HCT116 (cell line): ENCODE data around the gene VPS37D. TPM values are rescaled to one million over a fixed set of nuclear protein-coding genes. Genes with fewer than 3 reads are reported as not detected.
"Not testable (repeated sequence)": the region's sequence is repeated elsewhere in the genome, so short reads cannot be mapped to it uniquely, and the experiment has no call there.

Experiments
- ATAC-seq: fragments of 200-7000 bp; cut with Tn5 transposase; 2 replicates; pipeline ENCODE4 v1.9.1; 2020; ENCODE audit warnings: mild to moderate bottlenecking, moderate library complexity
- BruUV-seq: library from RNA; stranded (reverse); fragments of 400-500 nt; replicated peaks from 2 replicates; lab custom pipeline; 2021; lab: Mats Ljungman, UMichigan
- CTCF ChIA-PET: fragments of 300-600 bp; sonication (Branson Sonifier 250); formaldehyde crosslinking; loops from one replicate; lab custom pipeline; 2021; ENCODE audit warnings: antibody characterized with exemption; lab: Charles Lee
- POLR2A ChIA-PET: fragments of 300-600, 350-600 bp; sonication (Branson Sonifier 250); formaldehyde crosslinking; loops from one replicate; lab custom pipeline; 2021; ENCODE audit warnings: antibody characterized with exemption; lab: Charles Lee
- RAD21 ChIA-PET, 2 experiments: fragments of 300-600 bp; sonication (Branson Sonifier 250); formaldehyde crosslinking; loops; one replicate each; lab custom pipeline; 2023; ENCODE audit warnings: low total read pairs in 2 of 2; ENCODE audit not compliant: uncharacterized antibody in 2 of 2, unreplicated experiment in 2 of 2, low non-redundant PET in 1 of 2; lab: Charles Lee
- DNase-seq: peaks from one replicate; pipeline ENCODE4 v3.0.0-alpha.2; 2010; ENCODE audit warnings: low read depth, low spot score
- H2AFZ ChIP-seq: fragments of 200-600 bp; shearing (Covaris generic), sonication (generic); 2 replicates; pipeline ENCODE4 v1.6.1; 2017; ENCODE audit warnings: low read depth, mixed run types, mixed read lengths, antibody characterized with exemption, low read length; ENCODE audit not compliant: poor library complexity, severe bottlenecking
- H3K27ac ChIP-seq: 2 replicates; pipeline ENCODE4 v1.5.1; 2012; ENCODE audit warnings: low read depth, low read length
- H3K27me3 ChIP-seq: fragments of 200-600 bp; sonication (generic); 2 replicates; pipeline ENCODE4 v1.6.1; 2016; ENCODE audit warnings: mixed run types, low read length, mixed read lengths; ENCODE audit not compliant: insufficient read depth
- H3K36me3 ChIP-seq, 2 experiments: fragments of 200-500 bp in 1 of 2; fragments of 200-600 bp in 1 of 2; sonication (Bioruptor generic) in 1 of 2; sonication (generic) in 1 of 2; 2 replicates each; pipeline versions ENCODE4 v1.5.1 to v1.6.1; 2014 to 2016; ENCODE audit warnings: low read length in 2 of 2, inconsistent platforms in 1 of 2, mixed read lengths in 1 of 2, mixed run types in 1 of 2; ENCODE audit not compliant: insufficient read depth in 2 of 2, control insufficient read depth in 1 of 2
- H3K4me1 ChIP-seq, 2 experiments: fragments of 200-600 bp in 1 of 2; sonication (generic) in 1 of 2; 2 replicates each; pipeline versions ENCODE4 v1.5.1 to v1.6.1; 2012 to 2017; ENCODE audit warnings: low read length in 2 of 2, inconsistent platforms in 1 of 2, mild to moderate bottlenecking in 1 of 2, mixed read lengths in 1 of 2, mixed run types in 1 of 2, moderate library complexity in 1 of 2; ENCODE audit not compliant: insufficient read depth in 2 of 2, control insufficient read depth in 1 of 2
- H3K4me2 ChIP-seq: fragments of 200-600 bp; sonication (generic); 2 replicates; pipeline ENCODE4 v1.6.1; 2017; ENCODE audit warnings: mixed run types, low read length, mixed read lengths
- H3K4me3 ChIP-seq, 2 experiments: fragments of 200-600 bp in 1 of 2; sonication (generic) in 1 of 2; replicated peaks in 1 of 2; 2 replicates each; pipeline ENCODE4 v1.5.1; 2011 to 2016; ENCODE audit warnings: low read length in 2 of 2, control low read depth in 1 of 2, low read depth in 1 of 2, mild to moderate bottlenecking in 1 of 2, mixed read lengths in 1 of 2, mixed run types in 1 of 2
- H3K79me2 ChIP-seq: fragments of 200-600 bp; sonication (generic); 2 replicates; pipeline ENCODE4 v1.6.1; 2017; ENCODE audit warnings: mild to moderate bottlenecking, mixed run types, low read length, moderate library complexity, mixed read lengths; ENCODE audit not compliant: insufficient read depth
- H3K9ac ChIP-seq: fragments of 200-600 bp; sonication (generic); 2 replicates; pipeline ENCODE4 v1.6.1; 2016; ENCODE audit warnings: low read length, mixed read lengths
- H3K9me2 ChIP-seq: fragments of 200-600 bp; sonication (generic), shearing (Covaris generic); 2 replicates; pipeline ENCODE4 v1.6.1; 2017; ENCODE audit warnings: mixed run types, mild to moderate bottlenecking, moderate library complexity; ENCODE audit not compliant: insufficient read depth
- H3K9me3 ChIP-seq, 2 experiments: fragments of 200-500 bp in 1 of 2; fragments of 200-600 bp in 1 of 2; sonication (Bioruptor generic) in 1 of 2; sonication (generic) in 1 of 2; 2 replicates each; pipeline ENCODE4 v1.6.1; 2014 to 2017; ENCODE audit warnings: low read length in 2 of 2, mixed read lengths in 2 of 2, inconsistent platforms in 1 of 2, low read depth in 1 of 2, mild to moderate bottlenecking in 1 of 2, mixed run types in 1 of 2, moderate library complexity in 1 of 2; ENCODE audit not compliant: control insufficient read depth in 1 of 2, insufficient read depth in 1 of 2
- H4K20me1 ChIP-seq: fragments of 200-600 bp; sonication (generic), shearing (Covaris generic); 2 replicates; pipeline ENCODE4 v1.6.1; 2017; ENCODE audit warnings: mixed run types, mild to moderate bottlenecking, moderate library complexity; ENCODE audit not compliant: insufficient read depth
- EZH2 ChIP-seq: fragments of 200-600 bp; sonication (generic); IDR thresholded peaks from 2 replicates; pipeline ENCODE4 v1.6.1; 2017; ENCODE audit warnings: antibody characterized with exemption, mixed run types
- EZH2phosphoT487 ChIP-seq: fragments of 200-600 bp; IDR thresholded peaks from 2 replicates; pipeline ENCODE4 v1.6.1; 2018; ENCODE audit warnings: antibody characterized with exemption, borderline replicate concordance
- SP1 ChIP-seq: IDR thresholded peaks from 2 replicates; pipeline ENCODE4 v1.6.1; 2012; ENCODE audit warnings: low read depth
- ZFX ChIP-seq: fragments of 450-650 bp; IDR thresholded peaks from 2 replicates; pipeline ENCODE4 v1.6.1; 2017
- ZNF274 ChIP-seq: fragments of 200-500 bp; sonication (Bioruptor generic); IDR thresholded peaks from 2 replicates; pipeline ENCODE4 v1.6.1; 2014; ENCODE audit warnings: mild to moderate bottlenecking, low read depth, low read length, inconsistent platforms
- intact Hi-C: fragments of 100-400 bp; cut with micrococcal nuclease; formaldehyde crosslinking; loops from 2 replicates; pipeline ENCODE4 v1.10.0; 2022
- total RNA-seq: library from RNA; stranded (reverse); gene quantifications from one replicate; pipeline ENCODE4 v1.2.1, GENCODE V29; 2021; ENCODE audit not compliant: unreplicated experiment
- TF ChIP-seq, protein P1 (sequence below): IDR thresholded peaks from 2 replicates; pipeline ENCODE4 v1.6.1; 2012; ENCODE audit warnings: low read depth

The VPS37D gene
- total RNA-seq, 1 experiment from 2014 or later: 9.5 TPM

DNA sequence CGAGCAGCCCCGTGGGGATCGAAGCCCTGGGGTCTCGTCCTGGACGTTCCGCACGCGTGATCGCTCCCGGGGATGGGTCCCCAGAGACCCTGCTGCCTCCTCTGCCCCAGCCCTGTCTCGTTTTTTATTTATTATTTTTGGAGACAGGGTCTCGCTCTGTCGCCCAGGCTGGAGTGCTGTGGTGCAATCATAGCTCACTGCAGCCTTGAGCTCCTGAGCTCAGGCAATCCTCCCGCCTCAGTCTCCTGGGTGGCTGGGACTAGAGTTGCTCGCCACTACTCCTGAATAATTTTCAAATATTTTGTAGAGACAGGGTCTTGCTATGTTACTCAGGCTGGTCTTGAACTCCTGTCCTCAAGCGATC is 52.2 kb downstream of the VPS37D start (continued):
- TF ChIP-seq, protein P1, sequence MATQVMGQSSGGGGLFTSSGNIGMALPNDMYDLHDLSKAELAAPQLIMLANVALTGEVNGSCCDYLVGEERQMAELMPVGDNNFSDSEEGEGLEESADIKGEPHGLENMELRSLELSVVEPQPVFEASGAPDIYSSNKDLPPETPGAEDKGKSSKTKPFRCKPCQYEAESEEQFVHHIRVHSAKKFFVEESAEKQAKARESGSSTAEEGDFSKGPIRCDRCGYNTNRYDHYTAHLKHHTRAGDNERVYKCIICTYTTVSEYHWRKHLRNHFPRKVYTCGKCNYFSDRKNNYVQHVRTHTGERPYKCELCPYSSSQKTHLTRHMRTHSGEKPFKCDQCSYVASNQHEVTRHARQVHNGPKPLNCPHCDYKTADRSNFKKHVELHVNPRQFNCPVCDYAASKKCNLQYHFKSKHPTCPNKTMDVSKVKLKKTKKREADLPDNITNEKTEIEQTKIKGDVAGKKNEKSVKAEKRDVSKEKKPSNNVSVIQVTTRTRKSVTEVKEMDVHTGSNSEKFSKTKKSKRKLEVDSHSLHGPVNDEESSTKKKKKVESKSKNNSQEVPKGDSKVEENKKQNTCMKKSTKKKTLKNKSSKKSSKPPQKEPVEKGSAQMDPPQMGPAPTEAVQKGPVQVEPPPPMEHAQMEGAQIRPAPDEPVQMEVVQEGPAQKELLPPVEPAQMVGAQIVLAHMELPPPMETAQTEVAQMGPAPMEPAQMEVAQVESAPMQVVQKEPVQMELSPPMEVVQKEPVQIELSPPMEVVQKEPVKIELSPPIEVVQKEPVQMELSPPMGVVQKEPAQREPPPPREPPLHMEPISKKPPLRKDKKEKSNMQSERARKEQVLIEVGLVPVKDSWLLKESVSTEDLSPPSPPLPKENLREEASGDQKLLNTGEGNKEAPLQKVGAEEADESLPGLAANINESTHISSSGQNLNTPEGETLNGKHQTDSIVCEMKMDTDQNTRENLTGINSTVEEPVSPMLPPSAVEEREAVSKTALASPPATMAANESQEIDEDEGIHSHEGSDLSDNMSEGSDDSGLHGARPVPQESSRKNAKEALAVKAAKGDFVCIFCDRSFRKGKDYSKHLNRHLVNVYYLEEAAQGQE: no peak
- TF ChIP-seq EZH2phosphoT487 (no peak), ZNF274 (no peak), EZH2 (no peak), ZFX (no peak), SP1 (no peak)

DNA sequence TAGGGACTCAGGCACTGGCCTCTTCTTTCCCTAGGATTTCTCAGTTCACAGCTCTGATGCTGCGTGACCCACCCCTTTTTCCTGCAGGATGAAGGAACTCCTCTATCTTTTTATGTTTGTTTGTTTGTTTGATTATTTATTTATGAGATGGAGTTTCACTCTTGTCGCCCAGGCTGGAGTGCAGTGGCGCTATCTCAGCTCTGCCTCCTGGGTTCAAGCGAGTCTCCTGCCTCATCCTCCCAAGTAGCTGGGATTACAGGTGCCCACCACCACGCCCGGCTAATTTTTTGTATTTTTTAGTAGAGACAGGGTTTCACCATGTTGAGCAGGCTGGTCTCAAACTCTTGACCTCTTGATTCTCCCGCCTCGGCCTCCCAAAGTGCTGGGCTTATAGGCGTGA is 52.8 kb downstream of the VPS37D start:
- H2AFZ ChIP-seq, H3K27ac ChIP-seq, H3K27me3 ChIP-seq, H3K9me3 ChIP-seq, H3K36me3 ChIP-seq, ATAC-seq, BruUV-seq, H3K4me3 ChIP-seq, DNase-seq, H3K9ac ChIP-seq, H4K20me1 ChIP-seq, H3K9me2 ChIP-seq: not testable (repeated sequence)
- H3K79me2 ChIP-seq: peaks cover 35% of the 10 kb centered on the region
- intact Hi-C loops: loop anchor here (10.0 kb wide), 1 partner anchor 56 kb away; the partner anchor contains the start of gene VPS37D
- POLR2A ChIA-PET: interaction anchor here (0.9 to 1.6 kb wide), 2 partner anchors 13 to 43 kb away, joined by 3 to 5 read pairs; no protein-coding TSS in a partner anchor
- H3K4me1 ChIP-seq: peaks cover 51 to 58% of the 10 kb centered on the region in 2 experiments
- CTCF ChIA-PET: interaction anchor here (0.7 to 2.0 kb wide), 4 partner anchors 13 to 172 kb away, joined by 3 to 6 read pairs (median 4); no protein-coding TSS in a partner anchor
- RAD21 ChIA-PET: interaction anchor here in 1 of 2 experiments (1.4 kb wide), 1 partner anchor 14 kb away, joined by 3 read pairs; no protein-coding TSS in a partner anchor
- peak overlapping the region; percentile 77; the same call in 1 of the 2 replicates for H3K4me2 ChIP-seq
